SK-N-SH (cell line): ENCODE measurements around the gene ZNF407. TPM values are rescaled to one million over a fixed set of nuclear protein-coding genes. Genes with fewer than 3 reads are reported as not detected.

ENCODE experiments used
- CTCF ChIA-PET: fragments of 300-600, 350-600 bp; formaldehyde crosslinking; extraction: SDS; loops from one replicate; lab custom pipeline; 2021; lab: Yijun Ruan, JAX
- POLR2A ChIA-PET: fragments of 350-600 bp; sonication (Branson Sonifier 250); formaldehyde crosslinking; extraction: SDS; loops from one replicate; lab custom pipeline; 2020; ENCODE audit warnings: antibody characterized with exemption, inconsistent platforms; lab: Yijun Ruan, JAX
- DNase-seq: peaks from one replicate; pipeline ENCODE4 v3.0.0; 2012
- H2AFZ ChIP-seq: fragments of 200-600 bp; sonication (generic); 2 replicates; pipeline ENCODE4 v1.8.1; 2016; ENCODE audit warnings: antibody characterized with exemption, mild to moderate bottlenecking, low read depth
- H3F3A ChIP-seq: fragments of 200-600 bp; sonication (generic); replicated peaks from 2 replicates; pipeline ENCODE3; 2016; ENCODE audit warnings: antibody characterized with exemption, mild to moderate bottlenecking; ENCODE audit not compliant: insufficient read depth
- H3K27ac ChIP-seq, 2 experiments: fragments of 200-500 bp in 1 of 2; fragments of 200-600 bp in 1 of 2; sonication (Bioruptor generic) in 1 of 2; sonication (generic), shearing (Covaris generic) in 1 of 2; 2 replicates each; pipeline versions ENCODE4 v1.5.1 to v1.6.1; 2014 to 2016; ENCODE audit warnings: low read depth in 2 of 2, inconsistent platforms in 1 of 2, low read length in 1 of 2, mild to moderate bottlenecking in 1 of 2, mixed read lengths in 1 of 2
- H3K27me3 ChIP-seq: fragments of 200-600 bp; sonication (generic), shearing (Covaris generic); 2 replicates; pipeline ENCODE4 v1.6.1; 2016; ENCODE audit warnings: mixed run types; ENCODE audit not compliant: insufficient read depth
- H3K36me3 ChIP-seq, 2 experiments: fragments of 200-500 bp in 1 of 2; fragments of 200-600 bp in 1 of 2; sonication (Bioruptor generic) in 1 of 2; sonication (generic) in 1 of 2; replicated peaks in 1 of 2; 2 replicates each; pipeline versions ENCODE3 to v1.5.1; 2014 to 2016; ENCODE audit warnings: low read length in 1 of 2, mild to moderate bottlenecking in 1 of 2; ENCODE audit not compliant: insufficient read depth in 2 of 2, control insufficient read depth in 1 of 2
- H3K4me1 ChIP-seq, 2 experiments: fragments of 200-500 bp in 1 of 2; fragments of 200-600 bp in 1 of 2; sonication (Bioruptor generic) in 1 of 2; sonication (generic), shearing (Covaris generic) in 1 of 2; 2 replicates each; pipeline versions ENCODE4 v1.5.1 to v1.6.1; 2014 to 2016; ENCODE audit warnings: low read depth in 1 of 2, low read length in 1 of 2, mixed run types in 1 of 2; ENCODE audit not compliant: insufficient read depth in 2 of 2, control insufficient read depth in 1 of 2
- H3K4me2 ChIP-seq: fragments of 200-600 bp; sonication (generic), shearing (Covaris generic); 2 replicates; pipeline ENCODE4 v1.6.1; 2017; ENCODE audit warnings: mixed run types
- H3K4me3 ChIP-seq, 2 experiments: fragments of 200-500 bp in 1 of 2; fragments of 200-600 bp in 1 of 2; sonication (Bioruptor generic) in 1 of 2; sonication (generic), shearing (Covaris generic) in 1 of 2; 2 replicates each; pipeline versions ENCODE4 v1.5.1 to v1.8.1; 2014 to 2016; ENCODE audit warnings: low read depth in 2 of 2, inconsistent platforms in 1 of 2, low read length in 1 of 2, mild to moderate bottlenecking in 1 of 2, mixed read lengths in 1 of 2, moderate library complexity in 1 of 2
- H3K79me2 ChIP-seq: fragments of 200-600 bp; sonication (generic); 2 replicates; pipeline ENCODE4 v1.8.1; 2017; ENCODE audit warnings: mild to moderate bottlenecking; ENCODE audit not compliant: insufficient read depth
- H3K9ac ChIP-seq: fragments of 200-600 bp; sonication (generic); 2 replicates; pipeline ENCODE4 v1.6.1; 2017; ENCODE audit warnings: mixed run types
- H3K9me2 ChIP-seq: fragments of 200-600 bp; sonication (generic); 2 replicates; pipeline ENCODE4 v1.6.1; 2017; ENCODE audit warnings: mixed run types
- H3K9me3 ChIP-seq: fragments of 200-600 bp; sonication (generic); 2 replicates; pipeline ENCODE4 v1.6.1; 2017; ENCODE audit warnings: mixed run types, mild to moderate bottlenecking, moderate library complexity
- H4K20me1 ChIP-seq: fragments of 200-600 bp; sonication (generic); 2 replicates; pipeline ENCODE4 v1.6.1; 2017; ENCODE audit warnings: mild to moderate bottlenecking, mixed run types; ENCODE audit not compliant: insufficient read depth
- ELF1 ChIP-seq: IDR thresholded peaks from 2 replicates; pipeline ENCODE4 v1.4.0; 2012
- EZH2phosphoT487 ChIP-seq: fragments of 200-600 bp; sonication (generic); IDR thresholded peaks from 2 replicates; pipeline ENCODE4 v1.6.1; 2017; ENCODE audit warnings: low read depth, mixed run types, mild to moderate bottlenecking, antibody characterized with exemption, moderate library complexity, borderline replicate concordance
- FOSL2 ChIP-seq: IDR thresholded peaks from 2 replicates; pipeline ENCODE4 v1.4.0; 2012; ENCODE audit warnings: low read depth, mild to moderate bottlenecking, moderate library complexity, borderline replicate concordance
- GABPA ChIP-seq: IDR thresholded peaks from 2 replicates; pipeline ENCODE4 v1.4.0; 2012; ENCODE audit warnings: low read depth, mild to moderate bottlenecking
- IRF3 ChIP-seq: fragments of 150-350 bp; IDR thresholded peaks from 2 replicates; pipeline ENCODE4 v1.6.1; 2016; ENCODE audit warnings: mild to moderate bottlenecking, low read depth, low read length
- JUND ChIP-seq: IDR thresholded peaks from 2 replicates; pipeline ENCODE4 v1.4.0; 2012
- MXI1 ChIP-seq: IDR thresholded peaks from 2 replicates; pipeline ENCODE4 v1.6.1; 2012; ENCODE audit warnings: mild to moderate bottlenecking, low read depth, low read length, improper control_type of control experiment
- NRF1 ChIP-seq: IDR thresholded peaks from 2 replicates; pipeline ENCODE4 v1.6.1; 2012; ENCODE audit warnings: low read depth, mild to moderate bottlenecking, low read length
- PBX3 ChIP-seq: IDR thresholded peaks from 2 replicates; pipeline ENCODE4; 2012
- RFX5 ChIP-seq: IDR thresholded peaks from 2 replicates; pipeline ENCODE4 v1.6.1; 2012; ENCODE audit warnings: mild to moderate bottlenecking, improper control_type of control experiment, low read length
- RXRA ChIP-seq: IDR thresholded peaks from 2 replicates; pipeline ENCODE4 v1.4.0; 2012; ENCODE audit warnings: low read depth, mild to moderate bottlenecking, borderline replicate concordance
- SMC3 ChIP-seq: IDR thresholded peaks from 2 replicates; pipeline ENCODE4 v1.6.1; 2012; ENCODE audit warnings: low read depth, low read length, improper control_type of control experiment
- TCF12 ChIP-seq: IDR thresholded peaks from 2 replicates; pipeline ENCODE4 v1.4.0; 2012
- TEAD4 ChIP-seq: IDR thresholded peaks from 2 replicates; pipeline ENCODE4 v1.4.0; 2012; ENCODE audit warnings: mild to moderate bottlenecking, borderline replicate concordance; ENCODE audit not compliant: insufficient read depth
- YY1 ChIP-seq: IDR thresholded peaks from 2 replicates; pipeline ENCODE4 v1.4.0; 2012; ENCODE audit warnings: low read depth, mild to moderate bottlenecking
- WGBS: methylation state at CpG from one replicate; pipeline ENCODE4 v1.1.6; 2017; ENCODE audit warnings: low lambda C conversion rate; 5-methylcytosine and 5-hydroxymethylcytosine counted together
- polyA plus RNA-seq, 3 experiments: library from polyadenylated mRNA; depleted of rRNA; stranded (reverse); fragments of >200 nt; gene quantifications; 2 replicates each; pipeline ENCODE4 v1.2.3, GENCODE V29; 2012
- TF ChIP-seq, protein P1 (sequence below): IDR thresholded peaks from 2 replicates; pipeline ENCODE4 v1.6.1; 2012; ENCODE audit warnings: mild to moderate bottlenecking, low read depth, low read length, moderate library complexity
- TF ChIP-seq, protein P2 (sequence below): fragments of 200-600 bp; sonication (generic); IDR thresholded peaks from 2 replicates; pipeline ENCODE4 v1.6.1; 2017; ENCODE audit warnings: antibody characterized with exemption, mild to moderate bottlenecking, moderate library complexity

Gene ZNF407
- polyA plus RNA-seq, 1 of the 3 experiments (the other 2 are of a cell fraction), result 2.6 TPM

DNA sequence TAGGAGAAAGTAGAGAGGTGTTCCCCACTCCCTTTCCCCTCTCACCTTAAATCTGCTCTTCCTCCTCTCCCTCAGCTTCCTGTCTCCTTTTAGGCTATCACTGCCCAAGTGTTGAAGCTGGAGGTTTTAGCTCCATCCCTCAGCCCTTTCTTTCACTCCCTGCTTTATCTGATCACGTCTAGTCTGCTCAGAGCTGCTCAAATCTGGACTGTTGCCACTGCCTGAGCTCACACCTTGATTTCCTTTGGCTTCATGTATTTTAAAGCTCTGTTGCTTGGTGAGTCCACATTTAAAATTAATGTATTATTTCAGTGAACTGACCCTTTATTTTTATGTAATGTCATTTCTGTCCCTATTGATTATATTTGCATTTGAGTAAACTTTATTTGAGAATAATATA, 374.7 kb downstream of the ZNF407 start:
- no peak overlapping the region for H3K4me3 ChIP-seq

More for the DNA sequence above, 374.7 kb downstream of the ZNF407 start:
- Histone ChIP-seq H4K20me1 (no peaks in the 10 kb centered on the region), H3K9me2 (no peaks in the 10 kb centered on the region), H3K79me2 (no peaks in the 10 kb centered on the region), H3K27me3 (no peaks in the 10 kb centered on the region), H2AFZ (no peak overlapping the region), H3K4me2 (no peak overlapping the region), H3F3A (no peaks in the 10 kb centered on the region), H3K9ac (no peak overlapping the region), H3K4me1 (peaks cover 0 to 16% of the 10 kb centered on the region in 2 experiments; a peak in 2 of 4 replicates), H3K36me3 (no peaks in the 10 kb centered on the region), H3K9me3 (no peaks in the 10 kb centered on the region), H3K27ac (no peak overlapping the region)
- POLR2A ChIA-PET, result no interaction called here
- CTCF ChIA-PET, result interaction anchor here (1.2 kb wide), 1 partner anchor 9 kb away, joined by 4 read pairs; no protein-coding TSS in a partner anchor
- WGBS, result 76% methylated on average over 1 of the region's 1 CpG
- DNase-seq, result no peak
- TF ChIP-seq IRF3 (no peak), NRF1 (no peak), TCF12 (no peak), PBX3 (no peak), MXI1 (no peak), YY1 (no peak), RXRA (no peak), FOSL2 (no peak), EZH2phosphoT487 (no peak), GABPA (no peak), ELF1 (no peak), TEAD4 (no peak), RFX5 (no peak), SMC3 (no peak), JUND (no peak)
- TF ChIP-seq, protein P1, sequence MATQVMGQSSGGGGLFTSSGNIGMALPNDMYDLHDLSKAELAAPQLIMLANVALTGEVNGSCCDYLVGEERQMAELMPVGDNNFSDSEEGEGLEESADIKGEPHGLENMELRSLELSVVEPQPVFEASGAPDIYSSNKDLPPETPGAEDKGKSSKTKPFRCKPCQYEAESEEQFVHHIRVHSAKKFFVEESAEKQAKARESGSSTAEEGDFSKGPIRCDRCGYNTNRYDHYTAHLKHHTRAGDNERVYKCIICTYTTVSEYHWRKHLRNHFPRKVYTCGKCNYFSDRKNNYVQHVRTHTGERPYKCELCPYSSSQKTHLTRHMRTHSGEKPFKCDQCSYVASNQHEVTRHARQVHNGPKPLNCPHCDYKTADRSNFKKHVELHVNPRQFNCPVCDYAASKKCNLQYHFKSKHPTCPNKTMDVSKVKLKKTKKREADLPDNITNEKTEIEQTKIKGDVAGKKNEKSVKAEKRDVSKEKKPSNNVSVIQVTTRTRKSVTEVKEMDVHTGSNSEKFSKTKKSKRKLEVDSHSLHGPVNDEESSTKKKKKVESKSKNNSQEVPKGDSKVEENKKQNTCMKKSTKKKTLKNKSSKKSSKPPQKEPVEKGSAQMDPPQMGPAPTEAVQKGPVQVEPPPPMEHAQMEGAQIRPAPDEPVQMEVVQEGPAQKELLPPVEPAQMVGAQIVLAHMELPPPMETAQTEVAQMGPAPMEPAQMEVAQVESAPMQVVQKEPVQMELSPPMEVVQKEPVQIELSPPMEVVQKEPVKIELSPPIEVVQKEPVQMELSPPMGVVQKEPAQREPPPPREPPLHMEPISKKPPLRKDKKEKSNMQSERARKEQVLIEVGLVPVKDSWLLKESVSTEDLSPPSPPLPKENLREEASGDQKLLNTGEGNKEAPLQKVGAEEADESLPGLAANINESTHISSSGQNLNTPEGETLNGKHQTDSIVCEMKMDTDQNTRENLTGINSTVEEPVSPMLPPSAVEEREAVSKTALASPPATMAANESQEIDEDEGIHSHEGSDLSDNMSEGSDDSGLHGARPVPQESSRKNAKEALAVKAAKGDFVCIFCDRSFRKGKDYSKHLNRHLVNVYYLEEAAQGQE, result no peak
- TF ChIP-seq, protein P2, sequence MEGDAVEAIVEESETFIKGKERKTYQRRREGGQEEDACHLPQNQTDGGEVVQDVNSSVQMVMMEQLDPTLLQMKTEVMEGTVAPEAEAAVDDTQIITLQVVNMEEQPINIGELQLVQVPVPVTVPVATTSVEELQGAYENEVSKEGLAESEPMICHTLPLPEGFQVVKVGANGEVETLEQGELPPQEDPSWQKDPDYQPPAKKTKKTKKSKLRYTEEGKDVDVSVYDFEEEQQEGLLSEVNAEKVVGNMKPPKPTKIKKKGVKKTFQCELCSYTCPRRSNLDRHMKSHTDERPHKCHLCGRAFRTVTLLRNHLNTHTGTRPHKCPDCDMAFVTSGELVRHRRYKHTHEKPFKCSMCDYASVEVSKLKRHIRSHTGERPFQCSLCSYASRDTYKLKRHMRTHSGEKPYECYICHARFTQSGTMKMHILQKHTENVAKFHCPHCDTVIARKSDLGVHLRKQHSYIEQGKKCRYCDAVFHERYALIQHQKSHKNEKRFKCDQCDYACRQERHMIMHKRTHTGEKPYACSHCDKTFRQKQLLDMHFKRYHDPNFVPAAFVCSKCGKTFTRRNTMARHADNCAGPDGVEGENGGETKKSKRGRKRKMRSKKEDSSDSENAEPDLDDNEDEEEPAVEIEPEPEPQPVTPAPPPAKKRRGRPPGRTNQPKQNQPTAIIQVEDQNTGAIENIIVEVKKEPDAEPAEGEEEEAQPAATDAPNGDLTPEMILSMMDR, result no peak
